Erythroblast (primary cell): ENCODE results near the gene QPCT.

Experiments
- GATA1 ChIP-seq: IDR thresholded peaks from 2 replicates; pipeline ENCODE4 v1.6.1; 2011; ENCODE audit warnings: low read depth, mild to moderate bottlenecking, control low read depth, low read length, moderate library complexity
- POLR2A ChIP-seq: IDR thresholded peaks from 2 replicates; pipeline ENCODE4 v1.6.1; 2011; ENCODE audit warnings: mild to moderate bottlenecking, low read length

- TF ChIP-seq POLR2A (no peak), GATA1 (no peak)
Measured at GRCh38 chr2:37318401-37318800, 26.0 kb upstream of the QPCT start.
